ENCODE measurements around the gene INPP4B.

Gene INPP4B

GRCh38 chr4:142700531-142700930, 145.6 kb downstream of the INPP4B start:
- no peaks in the 10 kb centered on the region for H3K9me3 Mint-ChIP-seq
- H3K4me1 Mint-ChIP-seq: no peaks in the 10 kb centered on the region

DNA sequence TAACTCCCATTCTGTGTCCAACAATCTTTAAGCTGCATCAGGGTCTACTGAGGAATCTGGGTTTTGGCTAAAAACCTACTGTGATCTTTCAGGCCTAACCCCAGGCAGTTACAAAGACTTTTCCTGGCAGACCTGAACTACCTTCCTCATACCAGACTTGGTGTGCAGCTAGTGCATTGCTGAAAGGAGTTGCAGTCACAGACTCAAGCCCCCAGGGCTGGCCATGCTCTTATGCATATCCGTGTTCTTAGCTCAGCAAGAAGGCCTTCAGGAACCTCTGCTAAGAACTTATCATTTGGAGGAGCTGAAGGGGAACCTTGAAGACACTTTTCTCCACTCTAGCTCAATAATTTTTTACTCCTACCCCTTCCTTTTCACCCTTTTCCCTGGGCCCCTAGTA, 147.5 kb downstream of the INPP4B start:
- H3K36me3 Mint-ChIP-seq: no peaks in the 10 kb centered on the region
- H3K4me3 Mint-ChIP-seq: no peak overlapping the region
- no peak overlapping the region for H3K27ac Mint-ChIP-seq

More at GRCh38 chr4:142700531-142700930, 145.6 kb downstream of the INPP4B start:
- Mint-ChIP-seq H3K36me3 (no peaks in the 10 kb centered on the region), H3K27me3 (no peaks in the 10 kb centered on the region), H3K4me3 (no peak overlapping the region), H3K27ac (no peak overlapping the region)
- ATAC-seq (replicated peaks) (no peak), DNase-seq (no peak)

GRCh38 chr4:142697928-142698327, 148.2 kb downstream of the INPP4B start:
- no peaks in the 10 kb centered on the region for H3K4me1 Mint-ChIP-seq

More for the DNA sequence above, 147.5 kb downstream of the INPP4B start:
- ATAC-seq (replicated peaks): no peak
- no peak for DNase-seq
- H3K9me3 Mint-ChIP-seq: no peaks in the 10 kb centered on the region
- H3K27me3 Mint-ChIP-seq: no peaks in the 10 kb centered on the region
- H3K4me1 Mint-ChIP-seq: no peaks in the 10 kb centered on the region

DNA sequence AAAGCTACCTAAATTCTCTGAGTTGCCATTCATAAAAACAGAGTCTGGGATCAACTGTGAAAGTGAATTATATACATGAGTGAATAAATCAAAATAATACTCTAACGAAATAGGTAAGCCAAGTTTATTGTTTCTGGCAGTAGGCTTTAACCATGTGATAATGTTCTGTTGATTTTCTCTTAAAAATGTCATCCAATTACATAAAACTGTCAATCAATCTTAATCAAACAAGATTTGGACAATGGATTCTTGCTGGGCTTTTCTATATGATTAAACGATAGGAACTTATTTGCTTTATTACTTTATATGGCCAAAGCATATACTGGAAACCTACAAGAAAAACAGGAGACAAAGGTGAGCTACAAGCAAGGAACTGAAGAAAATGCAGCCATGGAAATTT, 148.8 kb downstream of the INPP4B start:
- Mint-ChIP-seq H3K27ac (no peak overlapping the region), H3K4me1 (no peaks in the 10 kb centered on the region), H3K27me3 (no peaks in the 10 kb centered on the region), H3K9me3 (no peaks in the 10 kb centered on the region), H3K4me3 (no peak overlapping the region), H3K36me3 (no peaks in the 10 kb centered on the region)
- DNase-seq (no peak), ATAC-seq (replicated peaks) (no peak)

More at GRCh38 chr4:142697928-142698327, 148.2 kb downstream of the INPP4B start:
- ATAC-seq (replicated peaks) (no peak), DNase-seq (no peak)
- no peak overlapping the region for H3K4me3 Mint-ChIP-seq
- no peaks in the 10 kb centered on the region for H3K9me3 Mint-ChIP-seq
- no peaks in the 10 kb centered on the region for H3K36me3 Mint-ChIP-seq
- no peak overlapping the region for H3K27ac Mint-ChIP-seq
- no peaks in the 10 kb centered on the region for H3K27me3 Mint-ChIP-seq

DNA sequence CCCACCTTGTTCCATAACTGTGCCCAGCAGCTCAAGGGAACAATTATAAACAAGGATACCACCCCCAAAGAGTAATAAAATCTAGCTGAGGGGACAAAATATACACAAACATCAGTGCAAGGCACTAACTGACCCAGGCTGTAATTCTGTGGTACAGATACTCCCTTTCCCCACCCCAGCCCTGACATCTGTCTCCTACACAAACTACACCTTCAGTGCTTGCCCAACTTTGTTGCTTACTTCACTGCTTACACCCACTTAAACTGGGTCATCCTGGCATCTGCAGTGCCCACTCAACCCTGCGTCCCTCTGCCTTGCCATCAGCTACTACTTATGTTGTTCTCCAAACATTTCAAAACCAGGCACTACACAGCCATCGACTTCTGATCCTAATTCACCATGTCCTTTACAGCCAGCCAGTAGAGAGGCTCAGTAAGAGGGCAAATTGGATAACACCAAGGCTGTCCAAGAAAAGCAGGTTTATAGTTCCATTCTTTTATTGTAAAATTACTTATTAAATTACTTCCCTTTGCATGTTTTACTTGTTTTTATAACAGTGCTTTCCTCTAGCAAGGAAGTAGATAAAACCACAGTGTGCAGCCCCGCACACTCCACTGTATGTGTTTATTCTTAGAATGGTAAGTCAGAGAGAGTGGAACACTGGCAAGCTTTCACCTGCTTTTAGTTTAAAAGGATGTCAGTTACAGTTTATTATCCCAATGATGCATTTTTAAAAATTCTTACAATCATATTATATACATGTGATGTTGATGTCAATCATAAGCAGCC, 149.6 kb downstream of the INPP4B start:
- Mint-ChIP-seq H3K27me3 (no peaks in the 10 kb centered on the region), H3K27ac (no peak overlapping the region), H3K4me1 (no peaks in the 10 kb centered on the region), H3K4me3 (no peak overlapping the region), H3K9me3 (no peaks in the 10 kb centered on the region), H3K36me3 (no peaks in the 10 kb centered on the region)
- DNase-seq (no peak), ATAC-seq (replicated peaks) (no peak)

DNA sequence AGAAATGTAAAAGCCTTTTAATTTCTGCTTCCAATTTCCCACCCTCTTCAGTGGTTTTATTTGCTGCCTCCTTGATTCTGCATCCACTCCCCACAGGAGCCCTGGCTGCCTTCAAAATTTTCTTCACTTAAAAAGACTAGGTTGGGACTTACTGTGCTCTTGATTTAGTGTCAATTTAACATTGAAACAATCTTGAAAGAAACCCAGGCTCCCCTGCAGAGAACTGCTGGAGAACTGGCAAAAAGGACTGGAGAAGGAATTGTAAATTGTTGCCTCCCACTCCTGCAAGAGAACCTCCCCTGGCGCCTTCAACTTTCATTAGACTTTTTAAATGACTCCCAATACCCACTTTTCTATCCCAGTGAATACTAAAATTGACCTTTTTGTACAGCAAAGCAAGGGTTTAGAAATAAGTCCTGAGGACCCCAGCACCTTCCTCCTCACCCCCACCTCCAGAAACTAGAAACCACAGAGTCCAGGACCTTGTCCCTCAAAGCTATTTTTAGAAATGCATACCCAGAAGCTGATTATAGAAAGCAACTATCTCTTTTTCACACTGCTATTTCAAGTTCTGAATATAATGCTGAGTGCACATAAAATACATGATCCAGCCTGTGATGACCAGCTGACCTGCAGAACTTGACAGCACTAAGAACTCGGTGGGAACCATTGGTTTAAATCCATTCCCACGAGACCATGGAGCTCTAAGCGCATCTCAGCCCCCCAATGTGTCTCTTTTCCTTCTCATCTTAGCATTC, 155.5 kb downstream of the INPP4B start:
- Mint-ChIP-seq H3K4me3 (no peak overlapping the region), H3K9me3 (no peaks in the 10 kb centered on the region), H3K27ac (no peak overlapping the region), H3K36me3 (no peaks in the 10 kb centered on the region), H3K4me1 (no peaks in the 10 kb centered on the region), H3K27me3 (no peaks in the 10 kb centered on the region)
- DNase-seq (no peak), ATAC-seq (replicated peaks) (no peak)

GRCh38 chr4:142687547-142688275, 158.4 kb downstream of the INPP4B start:
- H3K4me1 Mint-ChIP-seq: no peaks in the 10 kb centered on the region
- no peak overlapping the region for H3K4me3 Mint-ChIP-seq
- no peak overlapping the region for H3K27ac Mint-ChIP-seq
- ATAC-seq (replicated peaks) (no peak), DNase-seq (no peak)
- H3K36me3 Mint-ChIP-seq: no peaks in the 10 kb centered on the region
- no peaks in the 10 kb centered on the region for H3K27me3 Mint-ChIP-seq
- H3K9me3 Mint-ChIP-seq: no peaks in the 10 kb centered on the region

DNA sequence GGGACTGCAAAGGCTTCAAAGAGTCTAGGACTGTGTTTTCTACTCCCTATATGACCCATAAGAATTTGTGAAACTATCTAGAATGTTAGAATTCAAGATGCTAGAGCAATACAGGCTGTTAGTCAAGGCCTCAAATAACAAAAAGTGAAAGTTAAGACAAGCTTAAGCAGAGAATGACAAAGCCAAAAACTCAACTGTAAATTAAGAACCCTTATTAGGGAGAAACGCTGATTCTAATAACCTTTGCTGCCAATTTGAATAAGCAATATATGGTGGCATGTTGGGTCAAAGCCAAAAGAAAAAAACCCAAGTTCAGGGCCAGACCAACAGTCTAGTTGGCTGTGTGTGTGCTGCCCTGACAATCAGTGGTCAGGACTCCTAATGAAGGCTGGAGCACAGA, 160.0 kb downstream of the INPP4B start:
- Mint-ChIP-seq H3K27me3 (no peaks in the 10 kb centered on the region), H3K4me3 (no peak overlapping the region), H3K4me1 (no peaks in the 10 kb centered on the region), H3K36me3 (no peaks in the 10 kb centered on the region), H3K27ac (no peak overlapping the region), H3K9me3 (no peaks in the 10 kb centered on the region)
- ATAC-seq (replicated peaks): no peak
- DNase-seq: no peak

- no peak for ATAC-seq (replicated peaks)
- Mint-ChIP-seq H3K27me3 (no peaks in the 10 kb centered on the region), H3K9me3 (no peaks in the 10 kb centered on the region), H3K27ac (no peak overlapping the region), H3K36me3 (no peaks in the 10 kb centered on the region), H3K4me1 (no peaks in the 10 kb centered on the region), H3K4me3 (no peak overlapping the region)
- no peak for DNase-seq
These were observed 162.1 kb downstream of the INPP4B start for GRCh38 chr4:142683997-142684396.

DNA sequence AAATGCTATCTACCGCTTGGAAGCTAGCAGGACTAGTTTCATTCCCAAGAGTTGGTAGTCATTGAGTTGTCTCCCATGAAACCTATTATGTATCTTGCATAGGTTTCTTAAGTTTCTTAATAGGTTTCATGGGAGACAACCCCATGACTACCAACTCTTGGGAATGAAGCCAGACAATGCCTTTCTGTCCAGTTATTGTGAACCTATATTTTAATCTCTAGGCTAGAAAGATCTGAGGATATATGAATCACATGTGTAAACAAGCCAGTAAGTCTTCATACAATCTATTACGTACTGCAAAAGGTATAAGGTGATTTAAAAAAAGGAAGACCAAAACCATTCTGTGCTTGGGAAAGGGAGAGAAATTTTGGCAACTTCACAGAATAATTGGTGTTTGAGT, 162.6 kb downstream of the INPP4B start:
- no peak overlapping the region for H3K27ac Mint-ChIP-seq
- no peaks in the 10 kb centered on the region for H3K36me3 Mint-ChIP-seq
- no peaks in the 10 kb centered on the region for H3K9me3 Mint-ChIP-seq
- H3K27me3 Mint-ChIP-seq: no peaks in the 10 kb centered on the region
- no peaks in the 10 kb centered on the region for H3K4me1 Mint-ChIP-seq
- no peak overlapping the region for H3K4me3 Mint-ChIP-seq
- no peak for DNase-seq
- no peak for ATAC-seq (replicated peaks)

DNA sequence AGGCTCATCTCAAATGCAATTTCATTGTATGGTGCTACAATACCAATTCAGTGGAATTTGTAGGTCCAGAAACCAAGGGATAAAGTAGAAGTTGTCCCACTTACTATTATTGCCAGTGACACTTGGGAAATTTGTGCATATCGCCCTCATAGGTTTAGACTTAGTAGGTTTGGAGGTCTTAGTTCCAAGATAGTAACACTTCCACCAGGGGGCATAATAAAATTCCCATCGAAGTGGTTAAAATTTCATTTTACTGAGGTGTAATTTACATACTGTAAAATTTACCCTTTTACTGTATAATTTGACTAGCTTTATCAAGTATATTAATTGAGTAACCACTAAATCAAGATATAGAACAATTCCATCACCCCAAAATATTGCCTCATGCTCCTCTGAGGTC, 174.6 kb downstream of the INPP4B start:
- peaks cover 18 to 26% of the 10 kb centered on the region in 2 donors for H3K9me3 Mint-ChIP-seq
- no peaks in the 10 kb centered on the region for H3K36me3 Mint-ChIP-seq
- no peak for ATAC-seq (replicated peaks)
- no peaks in the 10 kb centered on the region for H3K27me3 Mint-ChIP-seq
- no peaks in the 10 kb centered on the region for H3K4me1 Mint-ChIP-seq
- no peak overlapping the region for H3K27ac Mint-ChIP-seq
- no peak overlapping the region for H3K4me3 Mint-ChIP-seq
- no peak for DNase-seq

- Mint-ChIP-seq H3K4me1 (no peaks in the 10 kb centered on the region), H3K9me3 (peaks cover 9 to 18% of the 10 kb centered on the region in 2 donors), H3K36me3 (no peaks in the 10 kb centered on the region), H3K27ac (no peak overlapping the region), H3K4me3 (no peak overlapping the region), H3K27me3 (no peaks in the 10 kb centered on the region)
- no peak for ATAC-seq (replicated peaks)
- DNase-seq: no peak
These were observed 182.3 kb downstream of the INPP4B start for GRCh38 chr4:142663828-142664227.

DNA sequence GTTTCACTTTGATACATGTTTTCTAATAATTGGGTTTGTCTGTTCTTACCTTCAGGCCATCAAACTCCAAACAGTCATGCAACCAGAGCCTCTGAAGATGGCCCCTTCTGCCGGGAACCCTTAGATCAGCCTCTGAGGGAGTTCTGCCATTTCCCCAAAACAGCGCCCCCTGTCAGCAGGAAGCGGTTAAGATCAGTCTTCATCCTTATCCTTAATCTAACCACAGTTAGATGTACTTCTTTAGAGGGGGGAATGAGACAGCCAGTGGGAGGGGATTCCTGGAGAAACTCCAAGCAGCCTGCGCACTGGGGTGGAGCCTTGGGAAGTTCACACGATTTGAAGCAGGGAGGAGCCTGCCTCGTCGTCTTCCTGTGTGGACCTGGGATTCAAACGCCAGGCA, 185.4 kb downstream of the INPP4B start:
- ATAC-seq (replicated peaks) (no peak), DNase-seq (no peak)
- peaks cover 0 to 2% of the 10 kb centered on the region in 2 donors for H3K36me3 Mint-ChIP-seq
- H3K4me1 Mint-ChIP-seq: no peaks in the 10 kb centered on the region
- H3K4me3 Mint-ChIP-seq: no peak overlapping the region
- peaks cover 11 to 19% of the 10 kb centered on the region in 2 donors for H3K9me3 Mint-ChIP-seq
- no peaks in the 10 kb centered on the region for H3K27me3 Mint-ChIP-seq
- H3K27ac Mint-ChIP-seq: no peak overlapping the region

DNA sequence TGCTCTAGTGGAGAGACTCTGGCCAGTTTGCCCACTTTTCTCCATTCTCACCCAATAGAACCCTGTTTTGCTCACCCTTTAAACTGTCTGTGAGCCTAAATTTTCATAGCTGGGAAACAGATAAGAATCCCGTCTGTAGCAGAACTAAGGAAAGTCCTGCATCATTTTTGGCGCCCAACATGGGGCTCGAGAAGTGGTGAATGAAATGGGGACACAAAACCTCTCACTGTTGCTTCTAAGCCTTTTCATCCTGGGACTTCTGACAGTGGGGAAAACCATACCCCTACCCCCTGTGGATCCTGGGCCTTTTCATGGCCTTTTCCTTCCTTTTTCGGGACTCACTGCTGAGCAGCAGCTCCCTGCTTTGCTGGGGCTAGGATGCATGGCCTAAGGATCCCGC, 189.9 kb downstream of the INPP4B start:
- H3K36me3 Mint-ChIP-seq: peaks cover 0 to 2% of the 10 kb centered on the region in 2 donors
- DNase-seq (peak; percentile 1), ATAC-seq (replicated peaks) (no peak)
- peak overlapping the region; percentile 37 for H3K27ac Mint-ChIP-seq
- no peaks in the 10 kb centered on the region for H3K27me3 Mint-ChIP-seq
- no peaks in the 10 kb centered on the region for H3K4me1 Mint-ChIP-seq
- H3K9me3 Mint-ChIP-seq: peaks cover 18 to 21% of the 10 kb centered on the region in 2 donors
- no peak overlapping the region for H3K4me3 Mint-ChIP-seq
